OCI-LY3 (cell line): Measurements from ENCODE around the gene PGAP1.

Experiments
- CTCF ChIP-seq: fragments of 200-600, 300-600 bp; sonication (generic); IDR thresholded peaks from 2 replicates; pipeline ENCODE4 v1.5.1; 2014; ENCODE audit warnings: antibody characterized with exemption, low read length, low read depth
- EZH2phosphoT487 ChIP-seq: fragments of 200-600 bp; shearing (Covaris generic); IDR thresholded peaks from 2 replicates; pipeline ENCODE4 v1.6.1; 2018; ENCODE audit warnings: antibody characterized with exemption, mixed run types, low read depth

- no peak for TF ChIP-seq CTCF
- TF ChIP-seq EZH2phosphoT487: no peak
Measured at GRCh38 chr2:196802401-196802800, 124.1 kb downstream of the PGAP1 start.
